ENCODE data around the gene MATK.

MATK gene, protein sequence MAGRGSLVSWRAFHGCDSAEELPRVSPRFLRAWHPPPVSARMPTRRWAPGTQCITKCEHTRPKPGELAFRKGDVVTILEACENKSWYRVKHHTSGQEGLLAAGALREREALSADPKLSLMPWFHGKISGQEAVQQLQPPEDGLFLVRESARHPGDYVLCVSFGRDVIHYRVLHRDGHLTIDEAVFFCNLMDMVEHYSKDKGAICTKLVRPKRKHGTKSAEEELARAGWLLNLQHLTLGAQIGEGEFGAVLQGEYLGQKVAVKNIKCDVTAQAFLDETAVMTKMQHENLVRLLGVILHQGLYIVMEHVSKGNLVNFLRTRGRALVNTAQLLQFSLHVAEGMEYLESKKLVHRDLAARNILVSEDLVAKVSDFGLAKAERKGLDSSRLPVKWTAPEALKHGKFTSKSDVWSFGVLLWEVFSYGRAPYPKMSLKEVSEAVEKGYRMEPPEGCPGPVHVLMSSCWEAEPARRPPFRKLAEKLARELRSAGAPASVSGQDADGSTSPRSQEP

DNA sequence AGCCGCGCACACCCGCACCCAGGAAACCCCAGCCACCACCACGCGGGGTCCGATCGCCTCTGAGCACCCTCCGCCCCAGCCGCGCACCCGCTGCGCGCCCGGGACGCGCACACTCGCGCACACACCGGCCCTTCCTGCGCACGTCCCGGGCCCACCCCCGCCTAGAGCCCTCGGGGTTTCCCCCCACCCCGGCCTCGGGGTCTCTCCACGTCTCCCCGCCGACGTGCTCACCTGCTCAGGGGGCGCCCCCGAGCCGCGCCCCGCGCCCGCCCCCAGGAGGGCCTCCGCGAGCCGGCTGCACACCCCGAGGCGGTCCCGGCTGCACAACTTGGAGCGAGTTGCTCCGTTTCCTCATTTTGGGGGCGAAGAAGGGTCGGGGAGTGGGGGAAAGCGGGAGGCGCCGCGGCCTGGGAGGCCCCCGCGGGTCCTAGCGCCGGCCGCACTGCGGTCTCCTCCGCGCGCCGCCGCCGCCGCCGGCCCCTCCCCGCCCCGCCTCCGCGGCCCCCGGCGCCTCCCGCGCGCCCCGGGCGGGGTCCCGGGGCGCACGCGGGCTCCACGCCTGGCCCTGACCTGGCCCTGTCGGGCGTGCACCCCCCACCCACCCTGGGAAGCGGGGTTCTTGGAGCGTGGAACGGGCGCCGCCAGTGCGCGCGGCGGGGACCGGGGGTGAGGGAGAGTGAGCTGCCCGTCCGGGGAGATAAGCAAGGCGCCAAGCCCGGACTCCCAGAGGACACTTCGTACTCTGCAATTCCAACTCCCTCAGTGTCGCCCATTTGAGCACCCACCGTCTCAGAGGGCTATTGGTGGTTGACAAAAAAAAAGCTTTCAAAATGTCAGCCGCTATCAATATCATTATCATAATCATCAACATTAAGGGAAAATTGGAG is at the start of gene MATK:
Gene MATK (minus strand): TSS at position 444 of the 887 bp plus-strand sequence. CDS start 1,246 bp downstream, outside the sequence.
- DNase-seq (ENCODE audit: low spot score) = no peak

- no peak for DNase-seq (ENCODE audit: low spot score)
These were observed 48.9 kb upstream of the MATK start for GRCh38 chr19:3835055-3835435.

GRCh38 chr19:3834349-3835054 is 48.3 kb upstream of the MATK start:
- DNase-seq (ENCODE audit: low spot score) = no peak

- DNase-seq (ENCODE audit: low spot score) = no peak
These were observed 47.6 kb upstream of the MATK start for GRCh38 chr19:3833578-3834348.

DNA sequence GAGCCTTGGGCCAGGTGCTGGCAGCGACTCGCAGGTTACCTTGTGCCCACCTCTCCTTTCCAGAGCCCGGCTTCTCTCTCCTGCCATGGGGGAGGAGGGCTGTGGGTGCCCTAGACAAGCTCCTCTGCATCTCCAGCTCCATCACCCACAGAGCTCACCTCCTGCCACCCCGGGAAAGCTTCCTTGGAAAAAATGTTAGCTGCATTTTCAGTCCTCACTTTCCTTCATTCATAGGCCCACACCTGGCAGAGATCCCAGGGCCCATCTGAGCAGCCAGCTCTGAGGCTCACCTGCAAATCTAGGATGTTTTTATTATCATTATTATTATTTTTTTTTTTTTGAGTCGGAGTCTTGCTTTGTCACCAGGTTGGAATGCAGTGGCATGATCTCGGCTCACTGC is 45.8 kb upstream of the MATK start:
- DNase-seq (ENCODE audit: low spot score) = no peak

GRCh38 chr19:3831601-3832000 is 45.4 kb upstream of the MATK start:
- no peak for DNase-seq (ENCODE audit: low spot score)

GRCh38 chr19:3830621-3831589 is 44.7 kb upstream of the MATK start:
- no peak for DNase-seq (ENCODE audit: low spot score)

DNA sequence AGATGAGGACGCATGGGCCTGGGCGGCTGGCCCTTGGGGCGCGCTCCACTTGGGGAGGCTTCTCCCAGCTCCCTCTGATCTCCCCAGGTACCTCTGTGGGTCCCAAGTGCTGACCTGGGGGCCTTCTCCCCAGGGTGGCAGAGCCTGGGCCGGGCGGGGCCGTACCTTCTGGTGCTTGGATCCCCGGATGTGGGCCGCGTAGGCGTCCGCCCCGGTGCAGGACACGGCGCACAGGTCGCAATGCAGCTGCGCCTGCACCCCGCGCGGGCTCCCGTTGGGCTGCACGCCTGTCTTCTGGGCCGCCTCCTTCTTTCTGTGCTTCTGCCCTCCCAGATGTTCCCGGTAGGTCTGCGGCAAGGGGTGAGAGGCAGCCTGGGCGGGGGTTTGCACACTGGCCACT is 41.1 kb upstream of the MATK start:
- DNase-seq (ENCODE audit: low spot score) = no peak

DNA sequence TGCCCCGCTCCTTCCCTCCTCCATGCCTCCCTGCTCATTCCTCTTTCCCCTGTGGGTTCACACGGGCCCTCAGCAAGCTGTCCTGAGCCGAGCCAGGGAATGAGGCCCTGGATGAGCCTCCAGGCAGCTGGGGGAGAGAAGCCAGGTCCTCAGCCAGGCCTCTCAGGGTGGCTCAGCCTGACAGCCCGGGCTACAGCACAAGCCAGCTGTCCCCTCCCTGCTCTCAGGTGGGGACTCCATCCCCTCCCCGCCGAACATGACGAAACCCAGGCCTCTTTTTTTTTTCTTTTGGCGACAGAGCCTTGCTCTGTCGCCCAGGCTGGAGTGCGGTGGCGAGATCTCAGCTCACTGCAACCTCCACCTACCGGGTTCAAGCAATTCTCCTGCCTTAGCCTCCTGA is 40.0 kb upstream of the MATK start:
- DNase-seq (ENCODE audit: low spot score) = no peak

DNA sequence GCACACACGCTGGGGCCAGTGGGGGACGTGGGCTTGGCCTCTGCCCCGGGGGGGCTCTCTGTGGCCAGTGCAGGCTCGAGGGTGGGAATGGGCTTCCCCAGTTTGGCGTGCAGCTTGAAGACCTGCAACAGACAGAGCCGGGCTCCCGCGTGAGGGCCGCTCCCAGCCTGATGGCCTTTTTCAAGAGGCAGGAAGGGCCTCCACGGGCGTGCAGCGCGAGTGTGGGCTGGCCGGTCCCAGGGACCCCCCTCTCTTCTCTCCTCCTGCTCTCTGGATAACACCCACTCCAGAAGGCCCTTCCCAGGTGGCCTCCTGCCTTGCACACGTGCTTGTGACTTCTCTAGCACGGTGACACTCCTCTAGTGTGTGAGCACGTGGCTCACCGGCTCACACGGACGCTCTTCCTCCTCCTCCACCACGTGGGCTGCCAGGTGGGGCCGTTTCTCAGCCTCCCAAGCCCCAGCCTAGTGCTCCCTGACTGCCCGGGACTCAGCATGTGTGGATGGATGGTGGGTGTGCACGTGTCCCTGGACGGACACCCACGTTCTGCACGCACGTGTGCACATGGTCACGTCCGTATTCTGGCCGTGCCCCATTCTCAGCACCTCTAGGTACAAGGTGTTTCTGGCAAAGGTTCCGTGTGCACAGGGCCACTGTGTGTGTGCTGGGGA is 39.2 kb upstream of the MATK start:
- DNase-seq (ENCODE audit: low spot score) = no peak

- no peak for DNase-seq (ENCODE audit: low spot score)
These were observed 37.2 kb upstream of the MATK start for GRCh38 chr19:3823350-3823713.

GRCh38 chr19:3822683-3823349 is 36.6 kb upstream of the MATK start:
- no peak for DNase-seq (ENCODE audit: low spot score)

GRCh38 chr19:3821857-3822364 is 35.7 kb upstream of the MATK start:
- peak; percentile 56 for DNase-seq (ENCODE audit: low spot score)

- no peak for DNase-seq (ENCODE audit: low spot score)
These were observed 35.0 kb upstream of the MATK start for GRCh38 chr19:3821156-3821555.

DNA sequence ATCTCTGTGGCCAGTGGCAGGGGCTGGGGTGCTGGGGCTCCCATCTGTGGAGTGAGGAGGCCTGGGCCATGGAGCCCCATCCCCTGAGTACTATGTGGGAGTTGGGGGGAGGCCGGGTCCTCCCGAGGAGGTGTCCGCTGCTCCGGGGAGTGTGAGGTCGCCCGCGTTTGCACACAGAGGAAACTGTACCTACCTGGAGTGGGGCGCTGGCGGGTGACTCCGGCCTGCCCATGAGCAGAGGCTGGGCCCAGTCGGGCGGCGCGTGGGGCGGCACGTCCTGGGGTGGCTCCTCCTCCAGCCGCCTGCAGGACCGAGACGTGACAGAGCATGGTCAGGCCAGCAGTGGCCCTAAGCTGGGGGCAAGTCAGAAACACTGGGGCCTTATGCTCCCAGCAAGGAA is 33.8 kb upstream of the MATK start:
- DNase-seq (ENCODE audit: low spot score) = no peak

GRCh38 chr19:3818918-3819317 is 32.7 kb upstream of the MATK start:
- DNase-seq (ENCODE audit: low spot score) = no peak

- peak; percentile 85 for DNase-seq (ENCODE audit: low spot score)
These were observed 32.3 kb upstream of the MATK start for GRCh38 chr19:3818466-3818865.

DNA sequence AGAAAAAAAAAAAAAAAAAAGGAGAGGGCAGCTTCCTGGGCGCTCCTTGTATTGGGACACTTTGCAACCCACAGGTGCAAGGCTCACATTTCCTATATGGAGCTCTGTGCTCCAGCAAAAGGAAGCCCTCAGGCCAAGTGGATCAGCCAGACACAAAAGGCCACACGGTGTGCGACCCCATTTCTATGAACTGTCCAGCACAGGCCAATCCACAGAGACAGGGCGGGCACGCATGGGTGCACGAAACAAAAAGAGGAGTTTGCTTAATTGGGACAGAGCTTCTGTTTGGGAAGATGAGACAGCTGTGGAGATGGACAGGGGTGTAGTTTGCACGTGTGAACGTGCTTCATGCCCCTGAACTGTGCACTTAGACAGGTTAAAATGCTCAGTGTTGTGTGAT is 31.6 kb upstream of the MATK start:
- no peak for DNase-seq (ENCODE audit: low spot score)

DNA sequence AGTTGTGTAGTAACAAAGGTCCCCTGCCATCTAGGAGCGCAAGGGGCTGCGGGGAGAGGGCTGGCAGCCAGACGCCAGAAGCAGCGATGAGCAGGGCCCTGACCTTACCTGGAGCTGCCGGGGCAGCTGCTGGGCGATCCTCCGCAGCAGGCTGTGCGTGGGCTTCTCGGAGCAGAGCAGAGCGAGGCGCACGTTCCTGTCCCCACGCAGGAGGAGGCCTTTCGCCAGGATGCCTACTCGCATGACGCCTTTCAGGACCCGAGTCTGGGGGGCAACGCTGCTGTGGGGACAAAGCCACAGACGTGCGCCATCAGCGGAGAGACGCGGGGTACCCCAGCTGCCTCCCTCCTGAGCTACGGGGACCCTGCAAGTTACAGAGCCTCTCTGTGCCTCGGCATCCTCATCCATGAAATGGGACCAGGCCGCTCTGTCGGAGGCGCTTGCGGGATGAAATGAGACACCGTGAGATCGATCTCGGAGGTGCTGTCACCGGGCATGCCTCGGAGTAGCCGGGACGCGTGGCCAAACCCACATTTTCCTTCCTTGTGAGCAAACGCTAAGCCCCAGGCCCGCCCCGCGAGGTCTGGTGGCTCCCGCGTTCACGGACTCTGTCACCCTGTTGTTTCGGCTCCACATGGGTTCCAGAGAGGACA is 30.5 kb upstream of the MATK start:
- DNase-seq (ENCODE audit: low spot score) = no peak

Measured in kidney capillary endothelial cell (primary cell).